ENCODE measurements around the gene GPX8. TPM values are rescaled to one million over a fixed set of nuclear protein-coding genes. Genes with fewer than 3 reads are reported as not detected.

Gene GPX8
- total and polyA plus RNA-seq, 10 of the 15 experiments (the other 5 are each of a cell fraction or from before 2014, with no cell fraction given), result 0.11 TPM; not detected in 9

- TF ChIP-seq CTCF (IDR thresholded peaks at IDR 0.05 in 2 of 3, conservative IDR thresholded peaks at IDR 0.05 in 1 of 3; ENCODE audit: control insufficient read depth in 2 of 3, extremely low read depth in 1 of 3, insufficient read depth in 1 of 3, low read depth in 3 of 3, low read length in 3 of 3) (peak; percentile 88 to 94 (median 92)), IKZF1 (conservative IDR thresholded peaks at IDR 0.05) (0 out of 2 replicates have a peak, but pooled peaks have one; percentile 21), NR2F1 (conservative IDR thresholded peaks at IDR 0.05) (no peak), ELK1 (IDR thresholded peaks at IDR 0.05; ENCODE audit: low read depth, low read length) (no peak), SREBF2 (IDR thresholded peaks at IDR 0.05; ENCODE audit: low read length) (no peak), KDM1A (IDR thresholded peaks at IDR 0.05; ENCODE audit: borderline replicate concordance) (no peak), PML (IDR thresholded peaks at IDR 0.05; ENCODE audit: low read length) (no peak), CREB1 (IDR thresholded peaks at IDR 0.05; ENCODE audit: low read depth) (no peak), YBX1 (IDR thresholded peaks at IDR 0.05) (no peak), ZNF207 (IDR thresholded peaks at IDR 0.05; ENCODE audit: borderline replicate concordance) (no peak), TCF3 (IDR thresholded peaks at IDR 0.05; ENCODE audit: borderline replicate concordance, insufficient read depth, low read depth, low read length) (no peak), BCL11A (IDR thresholded peaks at IDR 0.05; ENCODE audit: low read depth, low read length) (no peak), CBX3 (IDR thresholded peaks at IDR 0.05; ENCODE audit: borderline replicate concordance, low read depth) (no peak), YY1 (IDR thresholded peaks at IDR 0.05; ENCODE audit: low read depth, low read length) (peak; percentile 57; the same call in 1 of the 2 replicates), SMC3 (IDR thresholded peaks at IDR 0.05; ENCODE audit: borderline replicate concordance, low read length) (peak; percentile 89), MTA3 (IDR thresholded peaks at IDR 0.05; ENCODE audit: borderline replicate concordance, low read length) (no peak), ZNF592 (IDR thresholded peaks at IDR 0.05) (no peak), RUNX3 (IDR thresholded peaks at IDR 0.05; ENCODE audit: low read length) (peak; percentile 14; the same call in 1 of the 2 replicates), ATF3 (IDR thresholded peaks at IDR 0.05; ENCODE audit: borderline replicate concordance, extremely low read depth, low read depth, low read length) (no peak), RAD51 (IDR thresholded peaks at IDR 0.05) (no peak), IRF4 (IDR thresholded peaks at IDR 0.05; ENCODE audit: low read depth, low read length) (no peak), ZNF622 (IDR thresholded peaks at IDR 0.05) (no peak), SPI1 (IDR thresholded peaks at IDR 0.05; ENCODE audit: borderline replicate concordance, insufficient read depth, low read depth, low read length) (no peak), KLF5 (IDR thresholded peaks at IDR 0.05; ENCODE audit: partially characterized antibody) (no peak), RCOR1 (conservative IDR thresholded peaks at IDR 0.05; ENCODE audit: low read depth, low read length) (no peak)
These were observed 13.3 kb upstream of the GPX8 start (continued) for GRCh38 chr5:55146543-55147151.

Data from GM12878 (cell line).